Suppressor macrophage treated with lipopolysaccharide for 4 hours (primary cell): ENCODE results near the gene MILR1.
"Not testable (repeated sequence)": the region's sequence is repeated elsewhere in the genome, so short reads cannot be mapped to it uniquely, and the experiment has no call there.

Source experiments
- DNase-seq: peaks from one replicate; pipeline ENCODE4 v3.0.0-alpha.2; 2020

The MILR1 gene

DNA sequence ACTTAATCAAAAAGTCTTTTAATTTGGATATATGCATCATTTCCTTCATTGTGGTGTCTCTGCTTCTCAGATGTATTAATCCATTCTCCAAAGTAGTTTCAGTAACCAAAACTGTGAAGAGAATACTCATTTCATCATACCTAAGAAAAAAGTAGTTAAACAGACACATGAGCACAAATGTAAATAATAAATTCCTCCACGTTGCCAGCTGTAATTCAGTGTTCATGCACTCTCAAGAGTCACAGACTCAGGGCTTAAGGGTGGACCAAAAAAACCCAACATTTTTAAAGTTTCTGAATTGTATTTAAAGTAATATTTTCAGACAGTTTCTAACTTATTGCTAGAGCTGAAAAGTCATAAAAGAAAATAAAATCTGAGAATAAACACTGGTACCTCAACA is 28.9 kb downstream of the MILR1 start:
- no peak for DNase-seq

DNA sequence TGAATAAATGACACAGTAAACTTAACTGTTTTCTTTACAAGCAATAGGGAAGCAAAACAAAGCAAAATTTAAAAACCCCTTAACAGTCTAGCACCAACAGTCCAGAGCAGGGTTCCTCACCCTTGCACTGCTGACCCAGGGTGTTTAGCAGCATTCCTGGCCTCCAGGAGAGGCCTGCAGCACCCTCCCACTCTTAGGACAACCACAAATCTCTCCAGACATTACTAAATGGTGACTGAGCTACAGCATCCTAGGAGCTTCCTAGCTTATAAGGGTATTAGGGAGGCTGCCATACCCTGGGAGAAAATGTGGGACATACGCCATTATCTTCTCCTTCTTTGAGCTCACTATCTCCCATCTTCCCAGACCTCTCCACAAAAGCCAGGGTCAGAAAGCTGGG is 32.0 kb downstream of the MILR1 start:
- DNase-seq, result no peak

DNA sequence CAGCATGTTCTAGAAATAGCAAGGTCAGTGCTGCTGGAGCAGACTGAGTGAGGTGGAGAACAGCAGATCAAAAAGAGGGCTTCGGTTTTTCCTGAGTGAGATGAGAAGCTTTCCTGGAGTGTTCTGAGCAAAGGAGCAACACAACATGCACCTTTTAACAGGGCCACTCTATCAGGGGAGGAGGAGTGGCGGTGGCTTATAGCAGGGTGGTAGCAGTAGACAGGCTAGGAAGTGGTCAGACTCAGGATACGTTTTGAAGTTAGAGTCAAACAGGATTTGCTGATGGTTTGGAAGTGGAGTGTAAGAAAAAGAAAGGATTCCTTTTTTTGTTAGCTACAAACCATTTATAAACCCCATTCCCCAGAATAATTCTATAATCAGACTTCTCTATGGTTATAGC is 35.5 kb downstream of the MILR1 start:
- no peak for DNase-seq

DNA sequence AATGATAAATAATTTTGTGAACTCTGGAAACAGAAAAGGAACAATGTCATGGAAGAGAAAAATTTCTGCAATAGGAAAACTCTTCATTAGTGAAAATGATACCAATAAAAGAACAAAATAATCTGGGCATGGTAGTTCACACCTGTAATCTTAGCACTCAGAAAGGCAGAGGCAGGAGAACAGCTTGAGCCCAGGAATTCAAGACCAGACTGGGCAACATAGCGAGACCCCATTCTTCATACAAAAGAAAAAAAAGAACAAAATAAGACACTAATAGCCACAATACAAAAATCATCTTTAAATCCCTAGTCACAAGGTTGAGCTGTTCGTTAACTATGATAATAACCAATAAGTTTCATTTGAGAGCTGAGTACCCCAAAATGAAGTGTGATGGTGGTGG is 39.4 kb downstream of the MILR1 start:
- DNase-seq, result no peak

DNA sequence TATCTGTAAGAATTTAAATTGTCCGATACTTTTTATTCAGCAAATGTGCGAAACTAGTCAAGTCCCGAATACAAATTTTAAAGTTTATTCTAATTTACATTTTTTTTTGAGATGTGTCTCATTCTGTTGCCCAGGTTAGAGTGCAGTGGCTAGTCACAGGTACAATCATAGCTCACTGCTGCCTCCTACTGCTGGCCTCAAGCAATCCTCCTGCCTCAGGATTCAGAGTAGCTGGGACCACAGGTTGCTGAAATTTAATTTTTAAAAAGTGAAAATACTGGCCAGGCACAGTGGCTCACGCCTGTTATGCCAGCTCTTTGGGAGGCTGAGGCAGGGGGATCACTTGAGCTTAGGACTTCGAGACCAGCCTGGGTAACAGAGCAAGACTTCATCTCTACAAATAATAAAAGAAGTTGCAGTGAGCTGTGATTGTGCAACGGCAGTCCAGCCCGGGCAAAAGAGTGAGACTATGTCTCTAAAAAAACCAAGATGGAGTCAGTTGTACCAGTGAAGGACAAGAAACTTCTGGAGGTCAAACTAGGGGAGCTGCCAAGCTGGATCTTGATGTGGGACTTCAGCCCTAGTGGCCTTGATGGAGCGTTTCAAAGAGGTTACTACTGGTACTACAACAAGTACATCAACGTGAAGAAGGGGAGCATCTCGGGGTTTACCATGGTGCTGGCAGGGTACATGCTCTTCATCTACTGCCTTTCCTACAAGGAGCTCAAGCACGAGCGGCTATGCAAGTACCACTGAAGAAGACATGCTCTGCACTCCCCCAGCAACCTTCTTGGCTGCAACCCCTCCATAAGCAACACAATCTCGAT is 42.3 kb downstream of the MILR1 start:
- peak; percentile 71 for DNase-seq

DNA sequence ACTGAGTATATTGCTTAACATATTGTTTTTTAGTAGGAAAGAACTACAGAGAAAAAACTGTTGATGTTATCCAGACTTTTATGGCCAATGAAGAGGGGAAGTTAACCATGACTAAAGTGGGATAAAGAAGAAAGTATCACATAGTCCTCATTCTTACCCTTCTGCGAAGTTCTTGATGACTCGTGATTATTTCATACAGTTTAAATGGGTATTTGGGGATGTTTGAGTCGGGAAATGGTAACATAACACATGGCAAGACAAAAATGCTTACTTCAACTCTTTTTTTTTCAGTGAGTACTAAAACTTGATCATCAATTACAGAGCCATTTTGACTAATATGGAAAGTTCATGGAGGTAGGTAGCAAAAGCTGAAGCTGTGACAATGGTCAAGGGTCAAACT is 43.1 kb downstream of the MILR1 start:
- peak; percentile 79 for DNase-seq

DNA sequence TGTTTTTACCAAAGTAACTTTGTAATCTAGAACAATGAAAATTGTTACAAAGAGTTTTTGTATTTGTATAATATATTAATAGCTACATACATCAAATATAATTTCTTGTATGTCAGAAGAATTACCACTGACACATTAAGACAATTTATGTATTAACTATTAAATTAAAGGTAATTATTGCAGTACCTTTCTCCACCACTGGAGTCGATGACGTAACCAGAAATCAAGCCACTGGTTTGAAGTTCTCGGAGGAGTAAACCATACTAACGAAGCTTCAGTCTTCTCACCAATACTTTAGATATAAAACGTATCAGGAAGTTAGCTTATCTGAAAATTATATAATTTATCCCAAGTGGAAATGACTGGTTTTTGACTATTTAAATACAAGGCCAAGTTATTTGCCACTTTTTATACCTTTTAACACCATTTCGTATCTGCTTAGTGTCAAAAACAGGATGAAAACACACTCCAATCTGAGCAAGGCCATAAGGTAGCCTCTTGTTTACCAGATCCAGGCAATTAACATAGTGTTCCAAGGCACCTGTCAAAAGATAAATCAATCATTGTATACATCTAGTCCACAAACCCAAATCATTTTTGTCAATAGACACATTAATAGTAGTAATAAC is 43.7 kb downstream of the MILR1 start:
- peak; percentile 37 for DNase-seq

DNA sequence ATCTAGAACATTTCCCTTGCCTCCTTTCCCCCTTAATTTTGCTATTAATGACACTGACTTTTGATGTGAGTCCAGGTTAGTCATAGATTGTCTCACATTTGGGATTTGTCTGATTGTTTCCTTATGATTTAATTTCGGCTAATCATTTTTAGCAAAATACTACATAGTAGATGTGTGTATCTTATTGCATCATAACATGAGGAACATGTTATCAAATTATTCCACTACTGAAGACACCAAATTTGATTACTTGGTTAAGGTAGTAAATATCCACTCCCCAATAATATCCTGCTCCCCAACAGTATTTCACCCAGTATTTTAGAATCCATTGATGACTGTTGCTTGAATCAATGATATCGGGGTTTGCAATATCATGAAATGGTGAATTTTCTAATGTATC is 45.2 kb downstream of the MILR1 start:
- DNase-seq, result no peak

DNA sequence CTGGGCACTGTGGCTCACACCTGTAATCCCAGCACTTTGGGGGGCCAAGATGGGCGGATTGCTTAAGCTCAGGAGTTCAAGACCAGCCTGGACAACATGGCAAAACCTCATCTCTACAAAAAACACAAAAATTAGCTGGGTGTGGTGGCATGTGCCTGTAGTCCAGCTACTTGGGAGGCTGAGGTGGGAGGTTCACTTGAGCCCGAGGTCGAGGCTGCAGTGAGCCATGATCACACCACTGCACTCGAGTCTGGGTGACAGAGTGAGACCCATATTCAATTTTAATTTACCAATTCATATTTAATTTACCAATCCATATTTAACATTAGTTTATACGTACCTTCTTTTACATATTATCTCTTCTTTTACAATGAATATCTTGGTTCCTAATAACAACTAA is 46.4 kb downstream of the MILR1 start:
- DNase-seq, result not testable (repeated sequence)

DNA sequence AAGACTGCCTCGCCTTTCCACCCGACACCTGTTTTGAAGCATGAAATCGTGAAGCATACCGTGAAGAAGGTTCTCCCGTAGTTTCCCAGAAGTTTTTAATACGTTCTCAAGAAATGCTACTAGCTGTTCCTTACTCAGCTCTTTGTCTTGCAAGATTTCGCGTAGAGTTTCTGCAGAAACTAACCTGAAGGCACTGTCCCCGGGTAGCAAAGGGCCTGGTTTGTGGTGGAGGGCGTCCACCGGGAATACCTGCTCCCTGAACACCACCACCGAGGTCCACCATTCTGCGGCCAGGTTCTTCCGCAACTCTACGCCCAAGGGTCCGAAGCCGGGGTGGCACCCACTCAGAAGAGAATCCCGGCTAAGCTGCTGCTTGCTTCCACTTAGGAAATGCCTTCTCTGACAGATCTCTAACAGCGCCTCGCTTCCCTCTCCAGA is 47.5 kb downstream of the MILR1 start:
- peak; percentile 46 for DNase-seq

DNA sequence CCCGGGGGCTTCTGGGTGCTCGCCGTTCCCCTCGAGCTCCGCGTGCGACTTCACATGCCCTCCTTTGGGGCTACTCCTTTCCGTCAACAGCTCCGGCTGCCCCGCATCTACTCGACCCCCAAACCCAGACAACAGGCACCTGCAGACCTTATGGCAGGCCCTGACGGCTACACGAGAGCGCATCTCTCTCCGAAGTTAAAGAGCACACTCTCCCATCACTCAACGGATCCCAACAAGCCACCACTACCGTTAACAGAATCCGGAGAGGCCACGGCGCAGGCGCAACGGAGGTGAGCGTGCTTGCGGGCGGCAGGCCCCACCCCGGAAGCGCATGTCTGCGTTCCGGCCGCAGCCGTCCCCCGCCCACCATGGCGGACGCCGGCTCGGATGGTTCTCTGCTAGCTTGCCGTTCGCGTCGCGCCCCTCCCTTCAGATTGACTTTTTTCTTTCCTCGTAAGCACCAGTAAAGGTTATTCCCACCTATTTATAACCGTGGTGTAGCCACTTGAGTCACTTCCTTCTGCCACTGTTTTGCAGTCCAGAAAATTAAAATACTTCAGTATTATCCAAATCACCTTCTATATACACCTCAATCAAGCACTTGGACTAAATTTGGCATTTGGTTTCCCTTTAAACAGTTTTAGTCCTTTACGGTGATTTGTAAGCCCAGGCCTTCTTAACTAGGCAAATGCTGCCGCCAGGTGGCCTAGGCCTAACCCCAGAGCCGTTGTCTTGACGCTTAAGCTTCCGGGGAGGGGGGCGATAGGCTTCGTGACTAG is 48.1 kb downstream of the MILR1 start, which contains the start of gene POLG2:
TSS of gene POLG2 (minus strand) at position 269 of the 779 bp plus-strand sequence. CDS start at position 183, 86 bp downstream.
- DNase-seq, result peak; percentile 95

DNA sequence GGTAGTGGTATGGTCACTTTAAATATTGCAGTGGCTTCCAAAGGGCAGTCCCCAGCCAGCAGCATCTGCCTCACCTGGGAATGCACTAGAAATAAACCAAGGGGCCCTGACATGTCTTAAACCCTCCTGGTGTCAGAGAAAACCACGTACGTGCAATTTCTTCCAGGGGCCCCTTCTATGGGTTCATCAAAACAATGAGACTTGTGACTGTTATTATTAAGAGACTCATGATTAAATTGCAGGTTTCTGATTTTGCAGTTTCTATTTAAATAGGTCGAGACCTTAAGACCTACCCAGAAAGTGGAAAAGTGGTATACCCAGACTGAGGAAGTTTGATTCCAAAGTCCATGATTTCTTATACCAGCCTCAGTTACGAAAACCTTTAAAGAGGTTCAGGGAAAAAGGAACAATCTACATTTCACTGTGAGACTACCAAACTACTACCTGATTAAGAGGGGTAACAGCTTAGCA is 48.7 kb downstream of the MILR1 start:
- DNase-seq, result no peak

DNA sequence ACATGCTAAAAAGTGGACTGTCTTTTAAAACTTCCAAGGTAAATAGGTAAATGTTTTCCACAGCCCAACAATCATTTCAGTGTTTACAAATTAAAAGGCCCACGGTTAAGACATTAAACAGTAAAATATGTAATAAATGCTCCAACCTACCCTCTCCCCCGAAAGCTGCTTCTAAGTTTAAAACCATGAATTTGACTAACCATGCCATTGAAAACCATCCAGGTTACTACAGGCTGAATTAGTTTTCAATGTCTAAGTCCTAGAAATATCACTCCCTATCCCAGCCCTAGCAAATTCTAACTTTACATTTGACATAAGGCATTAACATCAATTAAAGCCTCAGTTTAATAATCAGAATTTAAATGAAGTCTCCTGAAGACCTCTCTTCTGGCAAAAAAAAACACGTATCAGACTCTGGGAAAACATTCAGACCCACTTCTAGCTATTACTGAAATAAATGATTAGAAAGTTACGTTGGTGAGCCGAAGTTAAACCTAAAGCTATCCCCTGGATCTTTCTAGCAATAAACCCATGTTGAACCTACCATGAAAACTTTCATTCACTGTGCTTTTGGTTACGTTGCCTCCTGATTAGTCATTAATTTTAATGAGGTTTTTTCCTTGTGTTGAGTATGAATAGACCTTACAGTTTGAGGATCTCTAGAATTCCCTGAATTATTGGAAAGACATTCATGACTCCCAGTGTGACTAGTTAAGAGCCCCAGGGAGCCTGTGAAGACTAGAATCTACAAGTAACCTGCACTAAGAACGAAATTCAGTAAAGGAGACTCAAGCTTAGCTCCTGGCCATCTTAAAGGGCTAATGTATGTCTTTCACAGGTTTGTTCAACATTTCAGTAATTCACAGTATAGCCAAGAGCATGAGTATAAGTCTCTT is 49.6 kb downstream of the MILR1 start:
- DNase-seq, result no peak

DNA sequence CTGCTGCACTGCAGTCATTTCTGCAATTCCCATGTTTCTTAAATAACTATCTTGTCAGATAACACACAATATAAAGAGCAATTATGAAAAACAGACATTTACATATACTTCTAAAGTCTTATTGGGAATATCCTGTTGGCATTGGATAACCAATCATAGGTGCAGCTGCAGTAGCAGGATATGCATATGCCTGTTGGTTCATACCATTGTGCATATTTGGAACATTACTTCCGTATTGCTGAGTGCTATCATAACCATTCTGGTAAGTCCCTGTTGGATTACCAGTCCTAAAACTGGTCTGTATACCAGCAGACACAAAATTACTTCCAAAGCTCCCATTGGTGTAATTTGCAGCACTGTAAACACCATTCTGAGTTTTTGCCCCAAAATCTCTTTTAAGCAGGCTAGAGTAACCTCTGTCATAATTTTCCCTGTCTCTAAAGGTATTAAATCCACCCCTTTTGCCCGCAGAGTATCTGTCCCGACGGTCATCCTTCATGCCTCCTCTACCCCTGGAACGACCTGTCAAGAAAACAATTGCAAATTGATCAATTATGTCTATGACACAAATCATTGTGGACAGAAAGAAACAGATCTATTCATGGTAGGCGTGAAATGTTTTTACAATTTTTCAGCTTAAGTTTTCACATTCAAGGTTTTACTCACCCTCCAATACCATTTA is 51.0 kb downstream of the MILR1 start:
- DNase-seq, result no peak

DNA sequence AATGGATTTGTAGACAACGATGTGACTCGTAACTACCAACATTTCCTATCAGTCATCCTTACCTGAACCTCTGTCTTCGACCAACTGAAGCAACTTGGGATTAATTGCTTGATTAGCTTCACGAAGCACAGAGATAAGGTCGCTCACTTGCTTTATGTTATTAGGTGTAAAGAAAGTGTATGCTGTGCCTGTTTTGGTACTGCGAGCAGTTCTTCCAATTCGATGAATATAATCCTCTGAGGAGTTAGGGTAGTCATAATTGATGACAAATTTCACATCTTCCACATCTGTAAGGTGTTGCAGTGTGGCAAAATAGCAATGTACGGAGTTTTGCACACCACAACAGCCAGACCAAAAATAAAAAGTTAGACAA is 51.6 kb downstream of the MILR1 start:
- DNase-seq, result no peak

DNA sequence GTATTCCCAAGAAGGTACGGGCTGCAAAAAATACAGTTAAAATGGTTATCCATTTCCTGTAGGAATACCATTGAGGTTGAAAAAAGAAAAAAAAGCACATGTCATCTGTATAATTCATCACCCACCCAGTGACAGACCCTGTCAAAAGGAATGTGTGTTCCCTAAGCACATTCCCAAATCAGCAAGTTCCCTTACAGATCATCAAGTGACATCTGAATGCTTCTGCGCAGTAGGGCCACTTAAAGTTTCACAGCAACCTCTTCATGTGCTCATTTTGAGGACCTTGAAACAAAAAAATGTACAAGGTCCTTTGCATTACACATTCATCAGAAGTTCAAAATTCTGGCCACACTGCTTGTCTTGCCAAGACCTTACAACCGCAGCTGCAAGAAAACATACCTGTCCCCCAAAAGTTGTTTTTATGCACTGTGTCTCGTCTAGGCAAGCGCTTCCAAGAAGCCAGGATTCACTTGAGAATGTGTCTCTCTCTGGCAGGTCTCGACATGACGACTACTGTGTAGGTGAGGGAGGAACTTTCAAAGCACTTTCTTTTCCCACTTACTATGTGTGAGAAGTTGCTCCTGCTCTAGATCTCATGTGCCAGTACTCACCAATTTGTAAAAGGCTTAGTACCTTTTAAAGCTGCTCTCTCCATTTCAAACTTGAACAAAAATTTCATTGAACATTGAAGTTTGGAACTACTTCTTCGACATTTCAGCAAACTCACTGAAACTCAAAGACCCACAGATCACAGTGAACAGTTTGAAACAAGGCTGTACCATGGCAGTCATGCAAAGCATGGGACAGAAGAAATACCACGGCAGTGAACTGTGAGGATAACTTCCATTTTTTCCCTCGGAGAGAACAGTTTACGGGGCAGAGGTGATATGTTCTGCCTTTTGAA is 52.2 kb downstream of the MILR1 start:
- DNase-seq, result no peak

DNA sequence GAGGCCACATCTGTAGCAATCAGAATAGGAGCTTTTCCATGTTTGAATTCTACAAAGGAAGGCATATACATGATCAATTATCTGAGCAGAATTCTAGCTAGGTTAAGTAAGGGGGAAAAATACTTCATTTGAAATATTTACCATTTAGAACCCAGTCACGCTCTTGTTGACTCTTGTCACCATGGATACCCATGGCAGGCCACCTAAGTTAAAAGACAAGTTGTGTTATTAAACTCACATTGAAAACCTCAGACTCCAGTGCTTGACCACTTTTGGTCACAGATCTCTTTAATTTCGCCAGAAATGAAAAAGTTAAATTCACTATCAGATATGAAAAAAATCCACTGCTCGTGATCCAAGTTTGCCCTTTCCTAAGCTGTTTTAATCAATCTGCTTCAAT is 53.1 kb downstream of the MILR1 start:
- no peak for DNase-seq

DNA sequence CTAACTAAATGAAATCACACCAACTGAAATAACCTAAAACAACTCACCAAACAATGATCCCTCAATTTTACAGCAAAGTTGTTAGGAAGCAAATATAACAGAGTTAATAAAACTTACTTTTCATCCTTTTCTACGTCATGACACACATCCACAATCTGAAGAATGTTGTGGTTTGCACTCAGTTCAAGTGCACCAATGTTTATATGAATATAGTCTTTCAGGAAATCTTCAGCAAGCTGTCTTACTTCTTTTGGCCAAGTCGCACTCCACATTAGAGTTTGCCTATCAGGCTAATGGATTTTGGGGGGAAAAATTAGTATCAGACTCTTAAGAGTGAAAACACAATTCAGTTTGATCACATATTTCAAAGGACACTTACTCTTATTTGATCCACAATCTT is 53.9 kb downstream of the MILR1 start:
- no peak for DNase-seq

DNA sequence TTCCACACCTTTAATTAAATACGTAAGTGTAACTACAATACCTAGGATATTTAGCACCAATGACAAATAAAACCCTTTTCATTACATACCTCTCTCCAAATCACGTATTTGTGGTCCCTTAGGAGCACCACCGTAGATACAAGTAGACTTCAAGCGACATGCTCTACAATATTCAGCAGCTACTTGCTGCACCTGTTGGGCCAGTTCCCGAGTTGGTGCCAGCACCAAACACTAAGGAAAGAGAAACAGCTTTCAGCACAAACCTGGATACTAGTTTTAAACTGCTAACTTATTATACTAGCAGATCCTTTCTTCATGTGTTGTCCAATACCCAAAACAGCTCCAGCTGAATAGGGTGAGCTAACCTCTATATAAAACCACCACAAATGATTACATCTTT is 54.4 kb downstream of the MILR1 start:
- no peak for DNase-seq

DNA sequence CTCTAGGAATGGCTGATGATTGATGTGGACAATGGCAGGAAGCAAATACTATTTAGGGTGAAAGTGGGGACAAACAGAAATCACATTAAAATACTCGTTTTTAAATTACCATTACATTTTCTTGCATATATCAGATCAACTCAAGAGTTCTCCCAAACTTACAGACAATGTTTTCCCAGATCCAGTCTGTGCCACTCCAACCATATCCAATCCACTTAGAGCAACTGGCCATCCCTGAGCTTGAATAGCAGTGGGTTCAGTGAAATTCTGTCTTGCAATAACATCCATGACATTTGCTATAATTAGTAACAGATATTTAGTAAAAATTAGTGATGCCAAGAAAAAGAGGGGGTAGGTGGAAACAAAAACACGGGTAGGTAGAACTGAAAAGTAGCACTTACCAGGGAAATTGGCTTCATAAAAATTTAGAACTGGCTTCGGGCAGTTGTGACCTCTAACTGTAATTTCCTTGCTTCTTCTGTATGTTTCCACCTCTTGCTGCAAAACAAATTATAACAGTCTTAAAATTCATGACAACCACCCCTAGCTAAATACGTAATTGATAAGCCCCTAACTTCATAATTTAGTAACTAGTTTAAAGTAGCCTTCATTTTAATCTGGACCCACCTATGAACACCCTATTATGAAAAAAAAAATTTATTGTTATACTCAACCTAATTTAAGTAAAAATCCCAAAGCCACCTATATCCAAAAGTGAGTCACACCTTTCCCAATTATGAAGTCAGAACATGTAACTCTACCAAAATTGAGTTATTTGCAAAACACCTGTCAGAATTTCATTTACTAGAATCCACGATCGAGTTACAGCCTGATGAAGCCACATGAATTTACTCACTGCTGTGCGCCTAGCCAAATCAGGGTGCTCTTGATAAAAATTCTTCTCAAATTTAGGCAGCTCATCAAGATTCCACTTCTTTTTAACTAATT is 55.2 kb downstream of the MILR1 start:
- DNase-seq, result no peak
